Stimulated activated CD4-positive, alpha-beta T cell treated with anti-CD3 and anti-CD28 coated beads, Interleukin-4, amount 100 ng/mL, for 24 hours (primary cell): ENCODE results near the gene RALGAPA2.

Experiments used
- DNase-seq: peaks from one replicate; pipeline ENCODE4 v3.0.0-alpha.2; 2020

The RALGAPA2 gene

DNA sequence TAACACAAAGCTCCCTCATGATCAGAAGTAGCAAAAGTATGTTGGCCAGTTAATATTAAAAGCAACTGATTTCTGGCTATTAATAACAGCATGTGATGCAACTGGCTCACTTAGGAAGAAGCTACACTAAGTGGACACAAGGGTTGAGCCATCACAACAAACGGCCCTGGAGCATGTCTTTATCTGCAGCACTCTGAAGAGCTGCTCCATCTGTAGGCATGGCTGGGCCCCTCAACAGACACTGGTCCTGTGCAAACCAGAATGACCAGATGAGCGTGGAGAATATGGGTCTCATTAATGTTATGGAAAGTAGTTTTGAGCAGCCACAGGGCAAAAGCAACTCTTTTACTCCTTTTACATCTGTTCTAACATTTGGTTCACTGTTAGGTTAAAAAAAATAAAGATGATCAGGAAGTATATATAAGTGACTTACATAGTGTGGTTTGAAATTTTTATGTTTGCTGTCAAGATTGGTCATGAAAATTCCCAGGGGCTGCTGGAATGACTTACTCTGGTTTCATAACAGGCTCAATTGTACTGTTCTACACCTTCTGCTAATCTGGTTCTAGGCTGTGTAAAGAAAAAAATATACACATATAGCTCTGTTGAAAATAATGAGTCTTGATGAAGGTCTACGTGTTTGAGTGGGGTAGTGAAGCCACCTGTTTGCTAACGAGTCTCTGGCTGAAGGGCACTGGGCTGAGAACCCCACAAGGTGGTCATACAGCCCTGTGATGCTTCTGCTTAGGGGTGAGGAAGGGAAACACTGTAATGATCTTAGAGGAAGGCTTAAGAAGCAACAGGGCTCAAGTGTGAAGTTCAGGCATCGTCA is 286.4 kb downstream of the RALGAPA2 start:
- DNase-seq = no peak

DNA sequence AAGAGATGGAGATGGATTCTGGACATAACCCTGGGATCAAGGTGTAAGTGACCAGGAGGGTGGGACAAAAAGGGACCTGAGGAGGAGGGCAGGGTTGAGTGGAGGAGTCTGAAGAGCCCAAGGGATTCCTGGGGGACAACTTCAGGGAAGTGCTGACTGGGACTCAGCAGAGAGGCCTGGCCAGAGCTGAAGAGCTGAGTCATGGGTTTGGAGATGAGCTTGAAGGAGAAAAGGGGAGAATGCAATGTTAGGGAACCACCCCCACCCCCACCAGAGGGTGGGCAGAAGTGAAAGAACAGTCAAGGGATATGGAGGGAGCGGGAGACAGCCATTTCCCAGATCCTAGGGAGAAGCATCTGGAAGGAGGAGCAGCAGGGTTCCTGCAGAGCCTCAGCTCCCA is 289.3 kb downstream of the RALGAPA2 start:
- no peak for DNase-seq

DNA sequence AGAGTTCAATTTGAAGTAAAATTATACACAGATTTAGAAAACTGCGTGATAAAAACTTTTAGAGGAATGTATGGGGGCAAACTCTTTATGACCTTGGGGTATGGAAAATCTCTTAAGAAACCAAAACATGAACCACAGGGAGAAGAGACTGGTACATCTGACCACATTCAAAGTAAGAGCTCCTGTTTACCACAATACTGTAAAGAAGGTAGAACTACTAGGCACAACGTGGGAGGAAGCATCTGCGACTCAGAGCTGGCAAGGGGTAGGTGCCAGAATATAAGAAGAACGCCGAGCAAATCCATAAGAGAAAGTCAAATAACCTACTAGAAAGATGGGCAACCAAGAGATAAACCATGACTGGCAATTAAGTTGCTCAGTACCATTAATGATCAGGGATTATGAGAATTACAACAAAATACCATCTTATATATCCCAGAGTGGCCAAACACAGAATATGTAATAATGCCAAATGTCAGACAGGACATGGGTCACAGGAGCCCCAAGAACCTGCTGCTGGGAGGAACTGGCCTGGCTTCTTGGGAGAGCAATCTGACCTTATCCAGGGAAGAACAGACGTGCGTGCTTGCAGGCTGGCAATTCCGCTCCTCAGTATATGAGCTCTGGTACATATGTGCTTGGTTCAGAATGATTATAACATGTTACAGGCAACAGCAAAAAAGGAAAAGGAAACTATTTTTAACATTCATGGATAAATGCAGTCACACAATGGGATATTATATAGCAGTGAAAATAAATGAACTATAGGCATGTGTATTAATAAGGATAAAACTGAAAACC is 294.4 kb downstream of the RALGAPA2 start:
- no peak for DNase-seq

DNA sequence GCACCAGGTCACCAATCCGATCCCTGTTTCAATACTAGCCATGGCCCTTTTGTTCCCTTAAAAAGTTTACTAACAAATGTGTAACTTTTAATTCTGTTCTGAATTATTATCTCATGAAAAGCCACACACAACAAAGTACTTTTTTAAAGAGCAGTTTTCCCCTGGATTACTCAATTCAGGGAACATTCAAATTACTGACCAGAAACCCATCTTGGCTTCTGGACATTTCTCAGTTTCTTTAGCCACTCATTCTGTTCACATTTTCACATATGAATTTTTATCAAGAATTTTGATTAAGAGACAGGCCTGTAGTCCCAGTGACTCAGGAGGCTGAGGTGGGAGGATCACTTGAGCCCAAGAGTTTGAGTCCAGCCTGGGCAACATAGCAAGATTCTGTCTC is 297.1 kb downstream of the RALGAPA2 start:
- no peak for DNase-seq

DNA sequence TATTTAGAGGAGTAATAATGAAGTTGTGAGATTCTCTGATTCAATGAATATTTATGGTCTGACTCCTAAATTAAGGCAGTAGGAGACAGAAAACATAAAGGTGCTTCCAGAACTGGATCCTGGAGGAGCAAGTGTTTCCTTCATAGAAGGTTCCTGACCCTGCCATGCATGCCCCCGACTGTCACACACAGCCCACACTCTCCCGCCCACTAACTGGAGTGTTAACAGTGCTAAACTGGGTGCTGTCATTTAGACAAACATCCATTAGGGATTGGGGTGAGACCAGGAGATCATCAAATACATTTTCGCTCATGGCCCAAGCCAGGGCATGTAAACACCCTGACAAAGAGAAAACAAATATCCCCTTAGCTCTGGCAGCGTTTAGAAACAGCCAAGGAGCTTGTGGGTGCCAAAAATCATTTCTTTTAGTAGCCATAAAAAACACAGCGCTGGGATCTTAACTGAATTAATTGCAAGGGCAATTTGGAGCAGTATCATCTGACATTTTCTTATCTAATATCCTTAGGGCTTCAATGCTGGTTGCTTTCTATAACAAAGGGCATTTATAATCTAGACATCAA is 297.7 kb downstream of the RALGAPA2 start:
- DNase-seq = no peak

DNA sequence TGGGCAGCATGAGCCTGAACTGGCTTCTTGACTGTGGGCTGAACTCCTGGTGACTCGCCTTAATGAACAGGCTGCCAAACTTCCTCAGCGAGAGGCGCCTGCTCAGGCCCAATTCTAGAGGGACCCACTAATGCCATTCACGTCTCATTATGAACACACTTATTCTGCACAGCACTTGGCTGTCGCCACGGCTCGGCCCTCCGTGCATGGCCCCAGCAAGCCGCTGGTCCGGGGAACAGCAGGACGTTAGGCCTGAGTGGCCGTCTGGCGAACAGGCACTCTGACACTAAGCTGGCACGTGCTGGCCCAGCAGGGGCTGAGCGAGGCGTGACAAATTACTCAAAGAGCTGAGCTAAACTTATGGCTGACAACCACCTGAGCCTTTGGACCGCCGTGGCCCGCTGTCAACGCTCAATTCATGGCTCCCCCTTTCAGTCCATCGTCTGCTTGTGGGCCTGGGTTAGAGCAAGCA is 298.6 kb downstream of the RALGAPA2 start:
- no peak for DNase-seq

DNA sequence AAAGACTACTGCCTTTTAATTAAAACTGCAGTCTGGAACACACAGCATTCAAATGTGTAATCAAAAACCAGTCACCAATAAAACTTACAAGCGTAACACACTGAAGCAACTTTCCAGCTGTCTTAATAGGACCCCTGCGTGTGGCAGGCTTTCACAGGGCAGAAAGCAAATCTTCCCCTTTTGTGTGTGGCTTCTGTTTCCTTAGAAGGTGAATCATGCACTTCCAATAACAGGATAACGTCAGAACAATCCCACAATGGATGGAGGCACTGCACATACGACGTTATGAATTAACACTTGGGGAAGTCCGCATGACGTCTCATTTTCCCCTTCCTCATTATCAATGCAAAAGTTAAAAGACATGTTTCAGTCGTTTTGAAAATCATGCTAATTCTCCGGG is 299.7 kb downstream of the RALGAPA2 start:
- peak; percentile 39 for DNase-seq

DNA sequence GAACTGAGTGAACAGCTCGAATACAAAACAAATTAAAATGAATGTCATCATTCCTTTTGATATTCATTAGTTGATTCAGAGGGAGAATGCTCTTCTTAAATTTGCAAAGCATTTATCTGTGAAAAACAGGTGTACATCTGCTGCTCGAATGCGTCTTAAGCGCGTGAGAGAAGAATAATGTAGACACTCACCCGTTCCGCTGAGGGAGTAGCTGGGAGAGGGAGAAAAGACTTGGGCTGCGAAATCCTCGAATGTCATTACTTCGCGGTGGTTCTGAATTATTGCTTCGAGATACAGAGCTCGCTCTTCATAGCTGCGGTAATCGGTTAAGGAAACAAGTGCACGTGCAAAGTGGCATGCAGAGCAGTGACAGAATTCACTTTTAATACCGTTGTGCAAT is 300.6 kb downstream of the RALGAPA2 start:
- DNase-seq = no peak

DNA sequence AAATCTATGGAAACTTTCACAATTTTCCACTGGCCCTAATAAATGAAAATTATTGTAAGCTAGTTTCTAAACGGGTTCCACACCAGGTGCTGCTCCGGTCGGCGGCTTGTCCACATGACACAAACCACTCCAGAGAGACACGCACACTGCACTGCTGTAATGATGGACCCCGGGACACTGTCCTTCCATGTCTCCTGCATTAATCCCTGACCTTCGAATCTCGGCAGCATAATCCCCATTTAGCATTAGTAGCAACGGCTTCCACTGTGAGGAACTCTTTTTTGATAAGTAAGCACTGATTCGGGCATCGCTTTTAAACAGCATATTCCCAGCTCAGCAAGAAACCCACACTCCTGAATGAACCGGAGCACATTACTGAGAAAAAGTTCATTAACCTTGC is 301.0 kb downstream of the RALGAPA2 start:
- DNase-seq = no peak

DNA sequence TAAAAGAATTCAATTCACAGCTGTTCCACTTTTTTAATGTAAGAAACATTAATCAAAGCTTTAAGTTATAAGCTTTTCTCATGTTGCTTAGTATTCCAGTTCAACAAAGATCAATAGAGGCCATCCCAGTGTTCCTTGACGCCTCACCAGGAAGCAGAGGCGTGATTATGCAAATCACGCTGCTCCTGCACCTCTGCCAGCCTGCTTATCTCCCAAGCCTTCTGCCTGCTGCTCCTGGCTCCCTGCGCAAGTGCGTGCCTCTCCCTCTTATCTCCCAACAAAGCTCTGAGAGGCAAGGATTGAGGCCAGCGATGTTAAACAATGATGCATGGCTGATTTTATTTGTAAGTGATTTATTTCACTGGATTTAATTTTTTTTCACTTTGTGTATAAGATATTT is 301.8 kb downstream of the RALGAPA2 start:
- no peak for DNase-seq

DNA sequence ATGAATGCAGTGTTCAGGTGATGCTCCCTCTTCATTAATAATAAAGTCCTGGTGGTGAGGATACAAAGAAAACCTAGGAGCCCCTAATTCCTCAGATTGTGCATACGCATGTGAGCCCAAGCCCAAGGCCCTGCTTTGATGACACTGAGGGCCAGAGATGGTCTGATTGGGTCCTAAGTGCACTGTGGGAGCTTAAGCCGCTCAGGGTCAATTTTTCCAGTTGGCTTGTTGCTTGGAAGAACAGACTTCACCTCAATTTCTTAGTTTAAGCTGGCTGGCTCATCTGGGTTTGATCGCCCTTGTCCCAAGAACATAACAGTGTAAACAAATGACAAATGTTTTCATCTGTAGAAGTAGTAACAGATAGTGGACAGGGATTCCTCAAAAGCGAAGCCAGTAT is 303.1 kb downstream of the RALGAPA2 start:
- no peak for DNase-seq

DNA sequence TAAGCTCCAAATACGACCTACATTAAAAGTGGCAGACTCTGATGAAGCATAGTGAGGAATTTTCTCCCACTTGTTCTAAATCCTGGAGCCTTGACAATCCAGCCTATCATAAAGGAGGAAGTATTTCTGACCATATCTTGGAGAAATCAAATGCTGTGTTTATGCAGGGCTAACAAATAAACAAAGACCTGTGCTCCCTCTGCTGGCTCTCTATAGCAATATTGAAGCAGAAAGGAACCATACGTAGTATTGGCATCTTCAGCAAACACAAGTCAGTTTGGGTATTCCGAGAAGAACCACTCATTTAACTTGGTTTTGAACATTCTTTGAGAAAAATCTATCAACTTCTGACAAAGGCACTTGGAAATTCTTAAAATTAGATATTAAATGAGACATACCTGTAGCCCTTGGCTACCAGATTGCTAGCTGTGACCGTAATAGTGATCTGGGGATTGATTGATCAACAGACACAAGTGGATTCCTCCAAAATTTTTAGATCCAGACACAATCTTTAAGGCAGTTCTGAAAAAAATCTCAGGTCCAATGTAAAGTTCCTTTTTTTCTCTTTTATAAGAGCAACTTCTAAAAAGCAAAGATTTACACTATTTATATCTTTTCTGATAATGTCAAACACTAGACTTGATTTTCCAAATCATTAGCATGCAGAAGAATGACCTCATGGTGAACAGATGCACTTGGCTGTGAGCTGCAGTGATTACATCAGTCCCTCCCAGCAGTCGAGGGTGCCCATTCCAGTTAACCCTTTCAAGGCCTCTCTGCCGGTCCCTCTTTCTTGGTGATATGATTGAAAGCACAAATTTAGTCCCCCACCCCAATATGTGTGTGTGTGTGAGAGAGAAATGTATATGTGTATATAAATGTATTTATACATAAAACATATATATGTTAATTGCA is 304.3 kb downstream of the RALGAPA2 start:
- no peak for DNase-seq

DNA sequence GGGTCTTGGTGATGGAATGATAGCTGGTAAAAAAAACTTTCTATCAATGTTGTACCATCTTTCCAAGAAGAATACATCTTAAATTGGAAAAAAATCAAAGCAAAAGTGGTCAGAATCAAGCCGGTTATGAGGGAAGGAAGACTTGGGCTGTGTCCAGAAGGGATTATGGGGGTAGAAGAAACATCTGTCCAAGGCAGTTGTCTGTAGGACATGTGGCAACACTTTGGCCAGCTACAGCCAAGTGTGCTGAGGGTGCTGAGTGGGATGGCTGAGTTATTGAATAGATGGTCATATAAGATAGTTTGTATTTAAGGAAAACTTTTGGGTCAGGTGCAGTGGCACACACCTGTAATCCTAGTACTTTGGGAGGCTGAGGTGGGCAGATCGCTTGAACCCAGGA is 306.1 kb downstream of the RALGAPA2 start:
- no peak for DNase-seq

DNA sequence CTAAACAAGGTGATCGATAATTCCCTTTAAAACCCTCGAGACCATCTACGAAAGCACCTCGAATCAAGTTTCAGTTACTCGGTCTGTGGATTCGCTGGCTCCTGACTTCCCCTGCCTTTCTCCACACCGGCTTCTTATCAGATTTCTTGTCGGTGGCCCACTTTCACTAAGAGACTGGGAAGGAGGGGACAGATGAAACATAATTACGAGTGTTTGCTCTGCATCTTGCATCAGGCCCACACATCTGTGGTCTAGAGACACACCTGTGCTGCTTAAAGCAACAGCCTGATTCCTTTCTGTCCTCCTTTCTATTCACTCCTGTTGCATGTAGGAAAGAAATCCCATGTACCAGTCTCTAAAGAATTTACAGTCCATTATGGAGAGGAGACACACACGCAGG is 306.8 kb downstream of the RALGAPA2 start:
- no peak for DNase-seq

DNA sequence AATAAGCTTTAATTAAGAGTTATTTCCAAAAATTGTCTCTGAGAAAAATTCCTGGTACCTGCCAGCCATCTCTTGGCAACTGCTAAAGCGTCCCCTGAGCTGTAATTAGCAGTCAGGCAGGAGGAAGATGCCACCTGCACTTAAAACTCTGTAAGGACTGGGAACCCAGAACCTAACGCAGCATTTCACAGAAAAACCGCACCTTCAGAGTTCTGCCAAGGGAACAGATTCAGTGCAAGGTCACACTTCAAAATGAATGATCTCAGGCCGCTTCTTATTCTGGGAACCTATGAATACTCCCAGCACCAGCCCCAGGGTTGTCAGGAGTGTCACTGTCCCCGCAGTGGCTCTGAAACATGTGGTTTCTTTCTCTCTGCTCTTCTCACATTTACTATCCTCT is 307.8 kb downstream of the RALGAPA2 start:
- DNase-seq = no peak

DNA sequence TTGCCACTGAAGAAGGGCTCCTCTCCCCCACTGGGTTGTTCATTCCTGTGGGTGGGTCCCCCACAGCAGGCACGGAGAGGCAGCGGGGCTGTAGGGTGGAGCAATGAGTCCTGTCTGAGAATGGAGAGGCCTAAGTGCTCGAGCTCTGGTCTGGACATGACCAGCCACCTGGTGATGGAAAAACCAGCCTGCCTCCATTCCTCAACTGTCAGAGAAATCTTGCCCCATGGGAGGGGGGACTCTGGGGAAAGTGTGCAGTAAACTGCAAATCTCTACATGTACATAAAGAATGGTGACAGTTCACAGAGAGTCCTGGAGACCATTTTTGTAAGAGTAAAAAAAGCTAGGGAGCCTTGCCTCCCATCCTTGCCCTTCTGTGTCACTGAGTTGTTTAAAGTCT is 310.5 kb downstream of the RALGAPA2 start:
- DNase-seq = no peak

DNA sequence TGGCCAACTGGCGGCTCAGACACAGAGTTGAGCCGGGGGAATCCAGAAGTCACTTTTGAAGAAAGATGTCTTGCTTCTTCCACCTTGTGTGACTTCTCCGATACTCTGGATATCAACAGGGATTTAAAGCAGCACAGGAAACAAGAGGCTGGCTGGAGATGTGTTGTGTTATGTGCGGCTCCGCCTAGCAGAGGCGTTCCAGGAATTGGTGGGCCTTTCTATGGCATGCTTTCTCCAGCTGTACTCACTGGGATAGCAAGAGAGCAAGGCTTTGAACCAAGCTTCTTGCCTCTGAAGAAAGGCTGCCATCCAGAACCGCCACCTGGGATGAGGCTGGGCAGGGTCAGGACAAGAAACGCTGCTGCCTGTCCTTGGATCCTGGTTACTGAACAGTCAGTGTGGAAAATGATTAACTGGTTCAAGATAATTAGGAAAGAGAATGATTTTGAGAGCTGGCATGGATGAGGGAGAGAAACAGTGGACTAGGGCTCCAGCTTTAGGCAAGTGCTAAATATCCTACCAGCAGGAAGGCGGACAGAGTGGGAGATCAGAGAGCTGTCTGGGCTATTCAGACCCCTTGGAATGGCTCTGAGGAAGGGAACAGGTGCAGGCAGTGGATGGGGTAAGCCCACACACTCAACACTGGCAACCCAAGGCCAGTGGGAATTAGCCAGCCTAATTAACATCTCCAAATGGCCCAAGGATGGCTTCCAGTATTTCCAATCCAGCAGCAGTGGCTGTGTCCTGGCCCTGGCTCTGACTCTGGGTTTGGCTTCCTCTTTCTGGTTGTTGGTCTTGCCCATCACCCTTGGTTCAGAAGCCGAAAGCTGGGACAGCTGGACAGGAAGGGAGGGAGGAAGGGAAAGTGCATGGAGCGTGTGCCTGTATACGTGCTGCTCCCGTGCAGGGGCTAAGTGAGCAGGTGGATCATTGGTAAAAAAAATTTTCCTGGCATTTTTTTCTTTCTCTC is 312.6 kb downstream of the RALGAPA2 start:
- no peak for DNase-seq

DNA sequence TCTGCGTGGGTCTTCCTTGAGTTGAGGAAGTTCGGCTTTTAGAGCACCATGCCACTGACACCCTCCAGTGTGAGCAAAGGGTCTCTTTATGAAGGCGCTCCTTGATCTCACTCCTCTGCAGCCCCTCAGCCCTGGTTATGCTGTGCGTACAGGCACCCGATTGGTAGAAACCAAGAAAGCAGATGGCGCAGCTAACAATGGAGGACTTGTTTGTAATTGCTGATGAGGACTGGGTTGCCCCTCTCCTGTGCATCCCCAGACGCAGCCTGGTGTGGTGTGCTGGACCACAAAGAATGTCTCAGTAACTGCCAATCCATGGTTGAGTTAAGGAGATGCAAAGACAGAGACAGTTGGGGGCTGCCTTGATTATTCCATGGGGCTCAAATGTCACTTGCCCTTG is 314.3 kb downstream of the RALGAPA2 start:
- no peak for DNase-seq

DNA sequence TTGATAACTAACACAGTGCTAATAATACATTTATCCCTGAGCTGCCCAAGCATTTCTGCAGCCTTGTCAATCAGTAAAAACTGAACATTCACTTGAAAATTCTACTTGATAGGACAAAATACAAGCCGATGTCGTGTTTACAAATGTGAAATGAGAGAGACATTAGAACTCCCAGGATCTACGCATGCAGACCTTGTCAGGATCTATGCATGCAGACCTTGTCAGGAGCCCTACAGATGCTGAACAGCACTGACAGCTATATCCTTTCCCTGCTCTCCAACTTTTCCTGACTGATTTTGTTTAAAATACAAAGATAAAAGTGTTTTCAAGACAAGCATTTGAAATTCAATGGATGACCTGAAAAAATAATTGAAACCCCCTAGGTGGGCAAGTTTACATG is 315.6 kb downstream of the RALGAPA2 start:
- DNase-seq = no peak

DNA sequence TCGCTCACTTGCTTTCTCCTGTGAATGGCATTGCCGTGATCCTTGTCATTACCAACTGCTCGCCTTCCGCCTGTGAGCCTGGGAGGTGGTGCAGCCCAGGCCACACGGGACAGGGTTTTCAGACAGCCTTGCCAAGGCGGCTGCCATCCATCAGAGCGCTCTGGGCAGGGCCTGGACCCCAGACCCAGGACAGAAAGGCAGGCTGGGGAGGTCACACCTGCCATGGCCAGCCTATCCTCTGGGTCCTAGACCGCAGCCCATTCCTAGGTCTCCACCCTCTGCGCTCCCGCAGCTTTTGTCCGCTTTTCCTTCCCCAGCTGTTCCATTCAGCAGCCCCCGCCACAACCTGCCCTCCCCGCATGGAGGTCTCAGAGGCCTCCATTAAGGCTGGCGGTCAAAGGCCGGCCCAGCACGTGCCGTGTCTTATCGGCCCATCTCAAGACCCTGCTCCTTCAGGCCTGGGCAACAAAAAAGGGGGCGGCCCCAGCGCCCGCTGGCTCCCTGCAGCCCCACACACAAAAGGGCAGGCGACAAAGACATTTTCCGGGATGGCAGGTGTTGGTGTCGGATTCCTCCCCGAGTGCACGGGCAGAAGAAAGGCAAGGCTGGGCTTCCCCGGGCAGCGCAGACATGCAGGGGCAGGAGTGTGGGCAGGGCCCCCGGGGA is 316.4 kb downstream of the RALGAPA2 start:
- no peak for DNase-seq

DNA sequence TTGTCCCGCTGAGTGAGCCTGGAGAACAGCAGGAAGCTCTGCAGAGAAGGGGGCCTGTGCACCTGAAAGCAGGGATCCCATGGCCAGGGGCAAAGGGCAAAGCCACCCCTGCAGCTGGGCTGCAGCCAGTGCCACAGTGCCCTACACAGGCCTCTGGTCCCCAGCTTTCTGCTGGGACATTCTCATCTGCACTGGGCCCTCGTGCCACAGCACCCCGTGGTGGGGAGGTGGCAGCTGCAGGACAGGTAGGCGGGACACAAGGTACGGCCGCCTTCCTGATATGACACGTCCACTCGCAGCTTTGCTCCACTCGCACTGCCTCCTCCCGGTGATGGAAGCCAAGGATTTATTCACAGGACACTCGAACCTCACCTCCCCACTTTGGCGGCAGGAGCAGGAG is 317.4 kb downstream of the RALGAPA2 start:
- DNase-seq = no peak
